ENCODE data around the gene HM13.

DNA sequence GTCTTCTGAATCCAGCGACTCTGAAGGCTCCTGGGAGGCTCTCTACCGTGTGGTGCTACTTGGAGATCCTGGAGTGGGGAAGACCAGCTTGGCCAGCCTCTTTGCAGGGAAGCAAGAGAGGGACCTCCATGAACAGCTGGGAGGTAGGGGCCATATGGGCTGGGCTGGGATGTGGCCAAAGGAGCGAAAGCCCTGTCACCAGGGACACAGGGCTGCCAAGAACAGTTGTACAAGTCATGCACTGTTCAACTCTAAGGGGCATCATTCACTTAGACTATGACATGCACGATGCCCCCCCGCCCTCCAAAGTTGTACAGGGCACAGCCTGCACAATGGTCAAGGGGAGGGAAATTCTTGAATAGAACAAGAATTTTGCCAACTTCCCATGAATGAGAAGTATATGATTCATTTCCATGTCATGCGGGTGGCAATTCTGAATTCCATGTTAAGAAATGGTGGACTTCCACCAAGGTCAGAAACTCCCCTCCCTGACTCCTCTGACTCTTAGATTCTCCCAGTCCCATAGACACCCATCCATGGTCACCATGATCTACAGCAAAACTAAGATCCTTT, 37.5 kb upstream of the HM13 start:
- TF ChIP-seq, protein P1, sequence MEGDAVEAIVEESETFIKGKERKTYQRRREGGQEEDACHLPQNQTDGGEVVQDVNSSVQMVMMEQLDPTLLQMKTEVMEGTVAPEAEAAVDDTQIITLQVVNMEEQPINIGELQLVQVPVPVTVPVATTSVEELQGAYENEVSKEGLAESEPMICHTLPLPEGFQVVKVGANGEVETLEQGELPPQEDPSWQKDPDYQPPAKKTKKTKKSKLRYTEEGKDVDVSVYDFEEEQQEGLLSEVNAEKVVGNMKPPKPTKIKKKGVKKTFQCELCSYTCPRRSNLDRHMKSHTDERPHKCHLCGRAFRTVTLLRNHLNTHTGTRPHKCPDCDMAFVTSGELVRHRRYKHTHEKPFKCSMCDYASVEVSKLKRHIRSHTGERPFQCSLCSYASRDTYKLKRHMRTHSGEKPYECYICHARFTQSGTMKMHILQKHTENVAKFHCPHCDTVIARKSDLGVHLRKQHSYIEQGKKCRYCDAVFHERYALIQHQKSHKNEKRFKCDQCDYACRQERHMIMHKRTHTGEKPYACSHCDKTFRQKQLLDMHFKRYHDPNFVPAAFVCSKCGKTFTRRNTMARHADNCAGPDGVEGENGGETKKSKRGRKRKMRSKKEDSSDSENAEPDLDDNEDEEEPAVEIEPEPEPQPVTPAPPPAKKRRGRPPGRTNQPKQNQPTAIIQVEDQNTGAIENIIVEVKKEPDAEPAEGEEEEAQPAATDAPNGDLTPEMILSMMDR (IDR thresholded peaks at IDR 0.05; ENCODE audit: extremely low read depth in 1 of 2, insufficient read depth in 1 of 2, low read depth in 1 of 2, low read length in 2 of 2): no peak
- no peak for TF ChIP-seq POLR2AphosphoS5 (IDR thresholded peaks at IDR 0.05; ENCODE audit: insufficient read depth, low read depth, low read length)
- TF ChIP-seq POLR2A (IDR thresholded peaks at IDR 0.05; ENCODE audit: low read depth, low read length): no peak
- no peak for TF ChIP-seq MYC (IDR thresholded peaks at IDR 0.05; ENCODE audit: low read depth, low read length)
- no peak for TF ChIP-seq EZH2 (IDR thresholded peaks at IDR 0.05; ENCODE audit: borderline replicate concordance, low read depth, low read length, severe bottlenecking)
- TF ChIP-seq, protein P2, sequence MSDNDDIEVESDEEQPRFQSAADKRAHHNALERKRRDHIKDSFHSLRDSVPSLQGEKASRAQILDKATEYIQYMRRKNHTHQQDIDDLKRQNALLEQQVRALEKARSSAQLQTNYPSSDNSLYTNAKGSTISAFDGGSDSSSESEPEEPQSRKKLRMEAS (IDR thresholded peaks at IDR 0.05; ENCODE audit: insufficient read depth, insufficient read length): no peak
- no peak for TF ChIP-seq JUN (IDR thresholded peaks at IDR 0.05; ENCODE audit: borderline replicate concordance, insufficient read depth, insufficient read length, low read depth)
- TF ChIP-seq FOS (IDR thresholded peaks at IDR 0.05; ENCODE audit: borderline replicate concordance, insufficient read depth, low read length): peak; percentile 35
- TF ChIP-seq GATA2 (IDR thresholded peaks at IDR 0.05; ENCODE audit: insufficient read depth, insufficient read length, low read depth, low read length): no peak

Measured in endothelial cell of umbilical vein (primary cell).